SW 1271 (cell line): ENCODE measurements around the gene BID.

Experiments
- DNase-seq, 2 experiments: peaks; one replicate each; lab custom pipeline; 2025; lab: John Stamatoyannopoulos, UW

Gene BID

DNA sequence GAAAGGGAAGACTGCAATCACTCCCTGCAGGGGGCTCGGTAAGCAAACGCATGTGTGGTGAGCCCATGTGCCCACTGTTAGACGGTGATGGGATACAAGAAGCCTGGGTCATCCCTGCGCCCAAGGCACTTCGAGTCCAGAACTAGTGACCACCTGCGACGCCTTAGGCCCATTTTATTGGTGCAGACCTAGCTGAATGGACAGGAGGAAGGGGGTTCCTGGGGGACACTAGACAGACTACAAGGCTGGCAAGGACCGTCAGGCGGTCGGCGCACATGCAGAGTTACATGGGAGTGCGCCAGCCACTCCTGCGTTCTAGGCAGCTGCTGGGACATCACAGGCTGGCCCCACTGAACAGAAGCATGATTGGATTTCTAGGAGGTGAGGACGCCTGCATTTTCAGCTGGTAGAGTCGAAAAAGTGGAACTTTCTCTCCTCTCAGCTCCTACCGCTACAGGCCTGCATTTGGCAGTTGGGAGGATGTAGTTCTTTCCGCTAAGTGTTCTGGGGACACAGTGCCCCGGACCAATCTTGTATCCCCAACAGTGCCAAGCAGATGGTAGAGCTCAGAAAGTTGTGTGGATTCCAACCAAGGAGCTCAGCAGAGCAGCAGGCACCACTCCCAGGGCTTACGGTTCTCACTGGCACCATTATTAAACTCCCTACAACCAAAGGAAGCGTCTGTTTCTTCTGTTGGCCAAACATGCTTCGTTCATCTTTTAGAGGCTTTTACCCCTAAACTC lies 35.7 kb downstream of the BID start:
- DNase-seq, result no peak

DNA sequence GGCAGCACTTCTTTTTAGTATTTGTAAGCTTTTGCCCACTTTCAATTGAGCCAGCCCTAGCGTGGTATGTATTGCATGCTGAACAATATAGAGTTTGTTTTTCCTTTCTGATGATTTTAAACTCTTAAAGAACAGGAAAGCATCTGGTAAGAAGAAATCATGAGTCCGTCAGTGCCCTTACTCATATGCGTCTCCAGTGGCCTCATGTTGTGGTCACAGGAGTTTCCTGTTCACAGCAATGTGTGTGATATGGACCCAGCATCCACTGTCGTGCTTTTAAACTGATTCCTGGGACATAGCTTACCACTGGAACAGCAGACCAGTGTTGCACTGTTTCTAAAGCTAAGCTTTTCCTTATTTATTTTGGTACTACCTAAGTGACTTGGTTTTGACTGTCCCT lies 40.1 kb downstream of the BID start:
- no peak for DNase-seq

DNA sequence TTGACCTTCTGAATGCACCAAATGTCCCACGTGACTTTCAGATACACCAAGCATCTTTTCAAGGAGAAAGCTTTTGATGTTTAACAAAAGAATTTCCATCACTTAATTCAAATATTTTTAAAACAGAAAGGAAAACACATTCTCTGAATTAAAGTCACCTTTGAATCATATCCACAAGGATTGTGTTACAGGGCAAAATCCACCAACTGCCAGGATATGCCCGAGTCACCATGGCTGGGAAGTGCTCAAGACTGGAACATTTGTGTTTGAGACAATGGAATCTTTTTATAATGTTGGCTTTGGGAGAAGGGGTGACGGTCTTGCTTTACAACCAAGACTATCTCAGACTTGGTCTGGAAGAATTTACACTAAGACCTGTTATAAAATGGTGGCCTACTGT lies 40.8 kb downstream of the BID start:
- no peak for DNase-seq

DNA sequence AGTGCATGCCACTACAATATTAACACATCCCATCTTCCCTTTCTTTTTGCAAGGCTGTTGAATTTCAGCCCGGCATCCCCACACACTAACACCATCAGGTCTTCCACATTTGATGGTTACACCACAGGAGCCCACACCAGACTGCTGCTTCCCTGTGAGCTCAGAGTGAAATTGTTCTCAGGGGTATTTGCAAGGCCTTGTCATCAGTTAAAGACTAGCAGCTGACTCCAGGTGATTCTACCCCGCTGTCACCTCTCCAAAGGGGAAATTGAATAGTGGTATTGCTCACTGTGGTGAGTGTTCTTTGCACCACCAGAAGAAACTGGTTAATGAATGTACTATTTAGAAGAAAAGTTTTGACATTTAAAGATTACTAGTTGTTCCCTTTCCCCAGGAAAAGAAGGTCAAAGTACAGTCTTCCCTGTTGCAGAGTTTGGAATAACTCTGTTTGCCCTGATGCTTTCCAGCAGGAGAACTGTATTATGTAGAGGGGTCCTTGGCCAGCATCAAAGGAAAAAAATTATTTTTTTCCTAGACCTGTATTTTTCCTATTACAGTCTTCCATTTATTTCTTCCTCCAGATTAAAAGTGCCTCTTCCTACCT lies 41.9 kb downstream of the BID start:
- DNase-seq, result no peak

DNA sequence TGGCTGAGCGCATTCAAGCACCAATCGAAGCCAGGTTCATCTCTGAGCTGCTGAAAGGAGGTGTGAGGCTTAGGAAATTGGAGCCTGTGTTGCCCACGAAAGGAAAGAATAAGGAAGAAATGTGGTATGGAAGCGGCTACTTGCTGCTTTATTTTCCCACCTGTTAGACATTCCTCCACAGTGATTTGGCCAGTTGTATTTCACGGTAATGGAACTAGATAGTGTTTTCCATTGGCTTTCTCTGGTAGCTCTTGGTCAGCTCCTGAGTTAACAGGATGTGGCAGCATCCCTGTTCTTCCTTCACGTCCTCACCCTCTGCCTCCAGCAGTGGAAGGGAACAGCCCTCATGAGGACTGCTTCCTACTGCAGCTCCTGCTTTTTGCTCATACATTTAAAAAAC lies 44.7 kb downstream of the BID start:
- DNase-seq, result no peak

DNA sequence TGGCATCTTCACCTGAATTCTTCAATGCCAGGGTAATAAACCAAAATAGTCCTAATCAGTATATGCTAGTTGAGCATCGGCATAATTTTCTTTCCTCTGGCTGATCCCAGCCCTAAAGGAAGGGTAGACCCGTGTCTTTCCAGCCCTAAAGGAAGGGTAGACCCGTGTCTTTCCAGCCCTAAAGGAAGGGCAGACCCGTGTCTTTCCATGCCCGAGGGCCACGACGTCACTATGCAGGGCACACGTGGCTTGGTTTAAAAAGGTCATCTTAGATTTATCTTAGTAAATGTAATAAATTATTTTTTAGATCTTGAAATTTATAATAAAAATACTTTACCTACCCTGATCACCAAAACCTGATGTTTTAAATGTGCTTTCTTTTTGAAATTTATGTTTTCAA lies 45.5 kb downstream of the BID start:
- DNase-seq, result no peak

DNA sequence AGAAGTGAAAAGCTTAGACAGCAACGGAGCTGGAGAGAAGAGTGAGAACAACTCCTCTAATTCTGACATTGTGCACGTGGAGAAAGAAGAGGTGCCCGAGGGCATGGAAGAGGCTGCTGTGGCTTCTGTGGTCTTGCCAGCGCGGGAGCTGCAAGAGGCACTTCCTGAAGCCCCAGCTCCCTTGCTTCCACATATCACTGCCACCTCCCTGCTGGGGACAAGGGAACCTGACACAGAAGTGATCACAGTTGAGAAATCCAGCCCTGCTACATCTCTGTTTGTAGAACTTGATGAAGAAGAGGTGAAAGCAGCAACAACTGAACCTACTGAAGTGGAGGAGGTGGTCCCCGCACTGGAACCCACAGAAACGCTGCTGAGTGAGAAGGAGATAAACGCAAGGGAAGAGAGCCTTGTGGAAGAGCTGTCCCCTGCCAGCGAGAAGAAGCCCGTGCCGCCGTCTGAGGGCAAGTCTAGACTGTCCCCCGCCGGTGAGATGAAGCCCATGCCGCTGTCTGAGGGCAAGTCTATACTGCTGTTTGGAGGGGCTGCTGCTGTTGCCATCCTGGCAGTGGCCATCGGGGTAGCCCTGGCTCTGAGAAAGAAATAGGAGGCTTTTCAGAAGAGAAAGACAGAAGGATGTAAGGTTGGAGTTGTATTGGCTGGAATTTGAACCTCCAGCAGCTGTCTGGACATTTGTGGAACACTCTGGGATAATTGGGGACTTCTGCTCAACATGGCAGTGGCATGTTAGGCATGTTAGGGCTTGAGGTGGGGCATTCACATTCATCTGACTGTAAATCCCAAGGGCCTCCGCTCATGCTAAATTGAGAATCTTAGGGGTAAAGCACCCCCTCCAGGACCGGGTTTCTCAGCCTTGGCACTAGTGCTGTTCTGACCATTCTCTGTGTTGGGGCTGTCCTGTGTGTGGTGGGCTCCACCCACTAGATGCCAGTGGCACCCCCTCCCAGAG lies 47.1 kb downstream of the BID start:
- DNase-seq, result no peak

DNA sequence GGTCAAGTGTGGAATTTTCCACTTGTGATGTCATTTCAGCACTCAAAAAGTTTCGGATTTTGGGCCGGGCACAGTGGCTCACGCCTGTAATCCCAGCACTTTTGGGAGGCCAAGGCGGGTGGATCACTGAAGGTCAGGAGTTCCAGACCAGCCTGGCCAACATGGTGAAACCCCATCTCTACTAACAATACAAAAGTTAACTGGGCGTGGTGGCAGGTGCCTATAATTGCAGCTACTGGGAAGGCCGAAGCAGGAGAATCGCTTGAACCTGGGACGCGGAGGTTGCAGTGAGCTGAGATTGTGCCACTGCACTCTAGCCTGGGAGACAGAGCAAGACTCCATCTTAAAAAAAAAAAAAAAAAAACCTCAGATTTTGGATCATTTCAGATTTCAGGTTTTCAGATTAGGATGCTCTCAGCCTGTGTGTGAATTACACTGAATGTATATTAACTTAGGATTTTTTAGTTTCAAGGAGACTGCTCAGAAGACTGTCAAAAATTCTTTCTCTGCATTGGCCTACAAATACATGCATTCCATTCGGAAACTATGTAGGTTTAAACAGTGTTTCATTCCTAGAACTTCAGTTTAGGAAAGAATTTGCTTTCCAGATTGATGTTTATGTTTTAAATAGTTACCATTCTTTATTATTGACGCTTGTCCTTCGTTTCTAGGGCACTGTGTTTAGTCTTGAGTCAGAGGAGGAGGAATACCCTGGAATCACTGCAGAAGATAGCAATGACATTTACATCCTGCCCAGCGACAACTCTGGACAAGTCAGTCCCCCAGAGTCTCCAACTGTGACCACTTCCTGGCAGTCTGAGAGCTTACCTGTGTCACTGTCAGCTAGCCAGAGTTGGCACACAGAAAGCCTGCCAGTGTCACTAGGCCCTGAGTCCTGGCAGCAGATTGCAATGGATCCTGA lies 48.0 kb downstream of the BID start:
- no peak for DNase-seq

DNA sequence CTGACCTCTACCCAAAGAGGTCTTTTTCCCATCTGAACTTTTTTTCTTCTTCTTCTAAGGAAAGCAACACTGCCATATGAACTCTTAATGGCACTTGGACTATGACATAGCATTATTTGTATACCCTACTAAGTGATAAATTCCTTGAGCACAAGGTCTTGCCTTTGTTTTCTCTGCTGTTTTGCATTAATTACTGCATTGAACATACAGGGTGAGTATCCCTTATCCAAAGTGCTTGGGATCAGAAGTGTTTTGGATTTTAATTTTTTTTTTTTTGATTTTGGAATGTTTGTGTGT lies 48.8 kb downstream of the BID start:
- DNase-seq, result no peak

DNA sequence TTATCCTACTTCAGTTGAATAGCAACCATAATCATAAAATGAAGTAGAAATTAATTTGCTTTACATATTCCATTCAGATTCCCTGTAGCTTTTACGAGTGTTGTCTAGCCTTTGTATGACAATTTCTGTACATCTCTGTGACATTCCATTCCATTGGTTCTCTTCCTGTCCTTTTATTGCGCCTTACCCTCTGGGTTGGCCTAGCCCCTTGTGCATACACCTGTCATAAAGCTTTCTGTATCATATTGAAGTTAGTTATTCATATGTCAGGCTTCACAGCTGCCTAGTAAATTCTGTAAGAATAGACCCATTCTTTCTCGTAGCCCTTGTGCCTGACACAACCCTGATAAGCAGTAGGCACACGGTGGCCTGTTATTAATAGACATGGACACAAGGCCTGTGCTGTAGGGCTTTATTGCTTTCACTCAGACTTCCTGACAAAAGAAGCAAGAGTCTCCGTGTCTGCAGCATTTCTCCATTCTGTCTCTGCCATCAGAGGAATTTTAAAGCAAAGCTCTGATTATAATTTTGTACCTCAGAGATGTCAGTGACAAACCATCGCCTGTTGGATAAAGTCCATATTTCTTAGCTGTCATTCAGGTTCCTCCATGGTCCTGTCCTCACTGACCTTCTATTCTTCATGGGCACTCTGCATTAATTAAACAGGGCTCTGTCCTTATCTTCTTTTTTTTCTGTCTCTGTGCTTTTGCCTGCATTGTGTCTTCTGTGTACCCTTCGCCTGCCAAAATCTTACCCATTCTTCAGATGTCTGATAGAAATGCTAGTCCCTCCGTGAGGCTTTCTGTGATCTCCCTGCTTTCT lies 49.4 kb downstream of the BID start:
- DNase-seq, result no peak

DNA sequence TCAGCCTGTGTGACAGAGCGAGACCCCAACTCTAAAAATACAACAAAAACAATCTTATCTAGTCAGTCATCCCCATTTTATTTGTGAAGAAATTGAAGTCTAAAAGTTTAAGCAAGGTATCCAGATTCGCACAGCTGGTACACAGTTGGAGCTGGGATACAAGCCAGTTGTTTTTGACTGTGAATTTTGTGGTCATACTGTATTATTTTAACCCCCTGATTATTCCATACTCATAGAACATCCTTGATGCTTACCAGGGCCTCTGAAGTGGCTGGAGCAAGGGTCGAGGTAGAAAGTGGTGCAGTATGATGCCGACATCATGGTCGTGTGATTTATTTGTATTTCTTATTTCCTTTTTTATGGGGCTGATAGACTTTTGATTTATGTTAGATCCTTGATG lies 50.0 kb downstream of the BID start:
- DNase-seq, result no peak

DNA sequence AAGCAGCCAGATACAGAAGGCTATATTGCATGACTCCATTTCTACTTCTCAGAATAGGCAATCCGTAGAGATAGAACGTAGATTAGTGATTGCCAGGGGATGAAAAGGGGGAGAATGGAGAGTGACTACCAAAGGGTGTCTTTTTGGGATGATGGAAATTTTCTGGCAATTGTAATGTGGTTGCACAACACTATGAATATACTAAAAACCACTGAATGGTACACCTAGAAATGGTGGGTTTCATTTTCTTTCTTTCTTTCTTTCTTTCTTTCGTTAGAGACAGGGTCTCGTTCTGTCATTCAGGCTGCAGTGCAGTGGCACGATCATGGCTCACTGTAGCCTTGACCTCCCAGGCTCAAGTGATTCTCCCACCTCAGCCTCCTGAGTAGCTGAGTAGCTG lies 54.4 kb downstream of the BID start:
- no peak for DNase-seq

DNA sequence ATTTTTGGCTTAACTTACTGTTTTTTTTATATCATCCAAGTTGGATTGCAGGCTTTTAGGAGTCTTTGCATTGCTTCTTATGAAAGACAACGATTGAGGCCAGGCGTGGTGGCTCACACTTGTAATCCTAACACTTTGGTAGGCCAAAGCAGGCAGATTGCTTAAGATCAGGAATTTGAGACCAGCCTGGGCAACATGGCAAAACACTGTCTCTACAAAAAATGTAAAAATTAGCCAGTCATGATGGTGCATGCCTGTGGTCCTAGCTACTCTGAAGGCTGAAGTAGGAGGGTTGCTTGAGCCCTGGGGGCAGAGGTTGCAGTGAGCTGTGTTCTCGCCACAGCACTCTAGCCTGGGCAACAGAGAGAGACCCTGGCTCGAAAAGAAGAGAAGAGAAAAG lies 56.6 kb downstream of the BID start:
- DNase-seq, result no peak

DNA sequence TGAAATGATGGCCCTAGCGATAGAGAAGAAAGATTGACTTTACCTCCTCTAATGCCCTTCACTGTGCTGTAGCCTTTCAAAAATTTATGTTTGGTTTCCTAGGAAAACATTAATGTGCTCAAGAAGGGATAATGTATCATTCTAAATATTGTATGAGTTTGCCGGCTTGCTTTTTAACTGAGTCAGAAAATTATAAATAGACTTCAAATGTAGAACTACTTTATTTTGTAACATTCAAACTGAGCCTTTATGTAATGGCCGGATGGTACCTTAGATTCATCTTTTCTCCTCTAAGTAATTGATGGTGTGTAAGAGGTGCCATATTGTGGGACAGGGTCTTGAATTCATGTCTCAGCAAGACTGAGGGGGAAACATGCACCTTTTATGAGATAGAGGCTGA lies 57.7 kb downstream of the BID start:
- DNase-seq, result no peak

DNA sequence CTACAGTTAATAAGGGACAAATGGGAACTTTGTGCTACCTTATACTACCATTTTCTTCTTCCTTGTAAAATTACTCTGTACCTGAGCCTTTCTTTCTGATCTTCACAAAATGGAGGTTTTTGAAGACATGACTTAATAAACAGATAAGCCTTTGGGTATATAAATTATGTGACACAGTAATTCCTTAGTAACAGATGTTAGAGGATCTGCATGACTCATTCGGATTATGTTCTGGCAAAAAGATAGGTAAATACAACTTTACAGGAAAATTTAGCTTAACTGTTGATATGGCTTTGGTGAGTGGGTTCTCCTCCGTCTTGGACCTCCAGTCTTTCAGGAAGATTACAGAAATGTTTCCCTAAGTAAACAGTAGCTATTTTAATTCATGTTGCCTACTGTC lies 61.8 kb downstream of the BID start:
- no peak for DNase-seq

DNA sequence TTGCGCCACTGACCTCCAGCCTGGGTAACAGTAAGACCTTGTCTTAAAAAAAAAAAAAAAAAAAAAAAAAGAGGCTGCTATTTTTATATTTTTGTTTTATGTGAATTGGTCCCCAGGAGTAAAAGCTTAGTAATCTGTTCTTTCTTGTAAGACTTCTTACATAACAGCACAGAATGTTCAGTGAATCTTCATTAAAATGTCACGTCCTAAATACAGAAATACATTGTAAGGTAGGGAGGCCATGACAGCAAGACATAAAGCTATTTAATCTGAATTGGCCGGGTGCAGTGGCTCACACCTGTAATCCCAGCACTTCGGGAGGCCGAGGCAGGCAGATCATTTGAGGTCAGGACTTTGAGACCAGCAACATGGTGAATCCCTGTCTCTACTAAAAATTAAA lies 64.2 kb downstream of the BID start:
- no peak for DNase-seq

DNA sequence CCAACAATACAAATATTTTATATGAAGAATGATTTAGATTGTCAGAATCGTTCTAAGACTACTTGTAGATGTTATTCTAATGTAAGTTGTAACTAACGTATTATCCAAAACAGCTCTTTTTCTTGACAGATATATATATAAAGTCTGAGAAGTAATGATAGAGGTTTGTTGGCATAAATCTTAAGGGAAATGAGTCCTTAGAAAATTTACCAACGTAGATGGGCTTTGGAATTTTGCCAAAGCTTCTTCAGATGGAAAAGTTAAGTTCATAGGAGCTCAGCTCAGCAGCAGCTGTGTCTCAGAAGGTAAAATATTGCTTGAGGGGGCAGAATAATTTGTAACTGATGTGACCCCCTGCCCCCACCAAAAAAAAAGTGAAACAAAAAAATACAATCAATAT lies 66.7 kb downstream of the BID start:
- no peak for DNase-seq

DNA sequence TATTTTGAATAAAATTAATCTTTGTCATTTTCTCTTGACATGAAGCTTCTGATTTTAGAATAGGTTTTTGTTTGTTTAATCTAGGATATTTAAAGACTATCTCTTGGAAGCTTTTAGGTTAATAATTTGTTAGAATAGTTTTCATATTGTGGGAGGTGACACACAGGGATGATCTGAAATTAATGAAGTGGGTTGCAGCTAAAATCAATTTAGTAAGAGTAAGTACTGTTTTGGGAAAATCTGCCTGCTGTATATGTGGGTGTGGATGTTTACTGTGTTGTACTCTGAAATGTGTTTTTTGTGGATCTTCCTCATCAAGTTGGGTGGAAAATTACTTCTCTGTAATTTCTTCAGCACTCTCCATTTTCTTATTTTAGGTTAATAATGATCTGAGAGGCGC lies 67.3 kb downstream of the BID start:
- DNase-seq, result no peak

DNA sequence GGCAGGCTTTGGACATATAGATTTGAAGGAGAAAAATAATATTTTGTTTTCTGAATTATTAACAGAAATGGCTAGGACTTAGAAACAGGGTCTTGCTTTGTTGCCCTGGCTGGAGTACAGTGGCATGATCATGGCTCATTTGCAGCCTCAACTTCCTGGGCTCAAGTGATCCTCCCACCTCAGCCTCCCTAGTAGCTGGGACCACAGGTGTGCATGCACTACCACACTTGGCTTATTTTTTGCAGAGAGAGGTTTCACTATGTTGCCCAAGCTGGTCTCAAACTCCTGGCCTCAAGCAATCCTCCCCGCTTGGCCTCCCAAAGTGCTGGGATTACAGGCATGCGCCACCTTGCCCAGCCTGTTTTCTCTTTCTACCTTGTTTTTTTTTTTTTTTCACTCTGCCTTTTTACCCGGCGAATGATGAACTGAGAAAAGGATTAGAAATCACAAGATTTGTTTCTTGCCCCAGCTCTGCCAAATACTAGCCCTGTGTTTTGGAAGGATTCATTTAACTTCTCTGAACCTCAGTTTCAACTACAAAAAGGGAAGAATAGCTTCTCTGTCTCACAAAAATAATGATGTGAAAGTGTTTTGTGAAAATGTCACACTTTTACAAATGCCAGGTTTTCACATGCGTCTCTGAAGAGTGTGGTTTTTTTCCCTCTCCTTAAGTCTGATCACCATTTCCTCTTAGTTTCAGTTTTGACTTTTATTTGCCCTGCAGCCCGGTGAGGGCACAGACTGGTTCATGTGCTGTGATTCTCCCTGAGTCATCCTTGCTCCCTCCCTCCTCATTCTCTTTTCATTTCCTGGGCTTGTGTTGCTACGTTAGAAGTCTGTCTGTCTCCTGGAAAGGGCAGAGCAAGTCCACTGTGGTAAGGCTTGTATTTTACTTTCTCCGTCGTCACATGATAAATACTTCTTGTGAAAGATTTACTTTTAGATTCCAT lies 68.0 kb downstream of the BID start:
- DNase-seq, result peak; percentile 35 to 73

DNA sequence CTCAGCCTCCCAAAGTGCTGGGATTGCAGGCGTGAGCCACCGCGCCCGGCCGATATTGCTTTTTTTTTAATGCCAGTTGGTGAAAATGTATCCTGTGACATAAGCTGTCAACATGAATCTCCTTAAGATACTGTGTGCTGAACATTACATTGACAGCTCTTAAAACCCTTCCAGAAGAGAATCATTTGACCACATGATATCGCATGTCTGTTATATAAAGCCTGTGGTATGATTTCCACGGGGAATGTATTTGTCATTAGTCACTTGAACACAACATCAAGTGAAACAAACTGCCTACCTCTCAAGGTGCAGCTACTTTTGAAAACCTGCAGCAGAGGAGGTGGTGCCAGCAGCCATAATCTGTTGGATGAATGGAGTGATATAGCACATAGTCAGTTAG lies 68.7 kb downstream of the BID start:
- no peak for DNase-seq
